Occipital lobe (tissue), 2 donors: ENCODE results near the gene ZGRF1. TPM values are rescaled to one million over a fixed set of nuclear protein-coding genes. Genes with fewer than 3 reads are reported as not detected.

ENCODE experiments used
- small RNA-seq: library from RNA; depleted of rRNA; stranded (forward); fragments of <200 nt; gene quantifications from one replicate; pipeline ENCODE3, GENCODE V24; 2014
- total RNA-seq: library from RNA; depleted of rRNA; stranded (reverse); fragments of >200 nt; gene quantifications from one replicate; pipeline ENCODE4 v1.2.3, GENCODE V29; 2014

Gene ZGRF1
- total RNA-seq, 1 donor from 2014 or later, result 25.3 TPM

Small RNAs within 50 kb of the gene (small RNA-seq; reads per million reads assigned to genes)
- gene MIR302A (not detected), gene MIR302C (not detected), gene MIR302D (not detected), gene MIR367 (not detected)

Other genes with a start within 250 kb of the ZGRF1 start
- 10.1 TPM for gene NEUROG2, start 120.7 kb downstream of the ZGRF1 start, total RNA-seq
- gene LARP7, start 234 bp upstream of the ZGRF1 start, total RNA-seq, result 26.0 TPM